ENCODE data around the gene KIF18A.
A peak's percentile ranks its signal among the peaks of the same experiment; 100 is the strongest.
"Not testable (repeated sequence)": the region's sequence is repeated elsewhere in the genome, so short reads cannot be mapped to it uniquely, and the experiment has no call there.

KIF18A gene

DNA sequence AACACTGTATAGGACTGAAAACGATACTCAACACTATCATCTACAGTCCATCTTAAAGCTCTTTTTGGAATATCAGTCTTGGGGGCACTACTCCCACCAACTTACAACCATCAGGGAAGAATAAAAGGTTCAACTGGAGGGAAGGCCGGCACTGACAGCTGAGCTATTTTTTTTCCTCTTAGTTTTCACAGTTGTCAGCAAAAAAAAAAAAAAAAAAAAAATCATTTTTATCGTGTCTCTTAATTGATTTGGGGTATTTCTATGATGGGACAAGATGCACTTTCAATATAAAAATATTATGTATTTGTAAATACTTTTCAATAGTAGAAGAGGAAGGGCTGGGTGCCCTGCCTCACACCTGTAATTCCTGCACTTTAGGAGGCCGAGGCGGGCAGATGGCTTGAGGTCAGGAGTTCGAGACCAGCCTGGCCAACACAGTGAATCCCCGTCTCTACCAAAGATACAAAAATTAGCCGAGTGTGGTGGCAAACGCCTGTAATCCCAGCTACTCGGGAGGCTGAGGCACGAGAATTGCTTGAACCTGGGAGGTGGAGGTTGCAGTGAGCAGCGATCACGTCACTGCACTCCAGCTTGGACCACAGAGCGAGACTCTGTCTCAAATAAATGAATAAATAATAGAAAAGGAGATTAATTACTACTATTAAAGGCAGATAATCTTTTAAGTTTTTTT is 1.5 kb downstream of the KIF18A start:
- H3K9me3 ChIP-seq (ENCODE audit: control insufficient read depth, low read length), result no peaks in the 10 kb centered on the region
- 88 to 89% methylated on average over 4 to 8 of the region's 14 CpGs for WGBS, 2 experiments (ENCODE audit: insufficient coverage in 2 of 2)
- H3K36me3 ChIP-seq (ENCODE audit: control insufficient read depth, insufficient read depth, low read length), result no peaks in the 10 kb centered on the region
- H3K4me1 ChIP-seq (ENCODE audit: control insufficient read depth, insufficient read depth, low read length, poor library complexity, severe bottlenecking), result peaks cover 15% of the 10 kb centered on the region
- H3K27ac ChIP-seq (ENCODE audit: low read depth, low read length, severe bottlenecking), result no peak overlapping the region
- H3K4me3 ChIP-seq (ENCODE audit: extremely low read depth, insufficient read depth, low read length, poor library complexity, severe bottlenecking), result peak overlapping the region; percentile 60

DNA sequence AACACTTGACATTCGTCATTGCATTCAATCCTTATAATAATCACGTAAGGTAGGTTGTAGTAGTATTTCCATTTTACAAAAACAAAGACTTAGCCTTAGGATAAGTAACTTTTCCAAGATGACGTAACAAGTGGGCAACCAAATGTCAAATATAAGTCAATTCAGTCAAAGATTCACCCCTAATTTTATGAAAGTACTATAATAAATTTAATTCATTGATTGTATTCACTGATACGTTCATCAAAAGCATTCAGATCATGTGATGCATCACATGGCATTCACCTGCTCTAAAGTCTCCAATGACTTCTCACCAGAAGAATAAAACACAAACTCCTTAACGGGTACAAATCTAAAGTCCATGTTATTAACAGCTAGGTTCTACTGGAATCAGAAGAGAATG is 2.1 kb downstream of the KIF18A start:
- WGBS, 2 experiments (ENCODE audit: insufficient coverage in 2 of 2), result no CpG with 5 or more reads among the region's 5 CpGs
- H3K36me3 ChIP-seq (ENCODE audit: control insufficient read depth, insufficient read depth, low read length), result no peaks in the 10 kb centered on the region
- H3K4me1 ChIP-seq (ENCODE audit: control insufficient read depth, insufficient read depth, low read length, poor library complexity, severe bottlenecking), result peaks cover 12% of the 10 kb centered on the region
- no peak overlapping the region for H3K27ac ChIP-seq (ENCODE audit: low read depth, low read length, severe bottlenecking)
- H3K9me3 ChIP-seq (ENCODE audit: control insufficient read depth, low read length), result no peaks in the 10 kb centered on the region
- H3K4me3 ChIP-seq (ENCODE audit: extremely low read depth, insufficient read depth, low read length, poor library complexity, severe bottlenecking), result no peak overlapping the region

DNA sequence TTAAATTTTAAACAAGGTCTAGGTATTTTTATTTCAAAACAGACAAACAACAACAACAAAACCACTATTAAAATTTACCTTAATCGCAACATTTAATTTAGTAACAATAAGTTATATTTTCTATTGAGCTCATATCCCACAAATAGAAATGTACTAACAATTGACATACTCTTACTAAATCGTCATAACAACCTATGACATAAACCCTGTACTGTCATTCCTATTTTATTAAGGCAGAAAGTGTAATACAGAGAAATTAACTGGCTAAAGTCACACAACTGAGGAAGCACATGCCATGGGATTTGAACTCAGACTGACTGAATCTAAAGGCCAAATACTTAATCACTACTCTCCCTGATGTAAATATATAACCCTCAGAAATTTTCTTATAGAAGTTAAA is 3.0 kb downstream of the KIF18A start:
- Histone ChIP-seq H3K27ac (ENCODE audit: low read depth, low read length, severe bottlenecking) (no peak overlapping the region), H3K9me3 (ENCODE audit: control insufficient read depth, low read length) (no peaks in the 10 kb centered on the region), H3K4me3 (ENCODE audit: extremely low read depth, insufficient read depth, low read length, poor library complexity, severe bottlenecking) (no peak overlapping the region), H3K36me3 (ENCODE audit: control insufficient read depth, insufficient read depth, low read length) (no peaks in the 10 kb centered on the region), H3K4me1 (ENCODE audit: control insufficient read depth, insufficient read depth, low read length, poor library complexity, severe bottlenecking) (peaks cover 12% of the 10 kb centered on the region)
- WGBS, 2 experiments (ENCODE audit: insufficient coverage in 2 of 2), result 60% methylated on average over 1 of the region's 2 CpGs; no CpG with 5 or more reads in 1 of the 2 experiments

DNA sequence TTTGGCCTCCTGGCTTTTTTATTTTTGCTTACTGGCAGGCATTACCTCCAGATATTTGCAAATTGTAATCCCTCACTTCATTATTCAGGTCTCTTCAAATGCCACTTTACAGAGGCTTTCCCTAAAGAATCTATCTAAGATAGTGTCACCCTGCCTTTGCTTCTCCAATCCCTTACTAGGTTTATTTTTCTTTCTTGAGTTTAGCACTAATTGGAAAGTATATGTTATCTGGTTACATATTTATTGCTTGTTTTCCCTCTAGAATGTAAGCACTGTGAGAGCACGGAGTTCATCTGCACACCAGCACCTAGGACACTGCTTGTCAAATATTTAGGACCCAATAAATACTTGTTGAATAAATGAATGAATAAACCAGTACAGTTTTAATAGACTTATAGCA is 3.5 kb downstream of the KIF18A start:
- no peak overlapping the region for H3K27ac ChIP-seq (ENCODE audit: low read depth, low read length, severe bottlenecking)
- WGBS, 2 experiments (ENCODE audit: insufficient coverage in 2 of 2), result no CpG with 5 or more reads among the region's 1 CpG
- H3K4me3 ChIP-seq (ENCODE audit: extremely low read depth, insufficient read depth, low read length, poor library complexity, severe bottlenecking), result no peak overlapping the region
- no peaks in the 10 kb centered on the region for H3K36me3 ChIP-seq (ENCODE audit: control insufficient read depth, insufficient read depth, low read length)
- peaks cover 7% of the 10 kb centered on the region for H3K4me1 ChIP-seq (ENCODE audit: control insufficient read depth, insufficient read depth, low read length, poor library complexity, severe bottlenecking)
- no peaks in the 10 kb centered on the region for H3K9me3 ChIP-seq (ENCODE audit: control insufficient read depth, low read length)

DNA sequence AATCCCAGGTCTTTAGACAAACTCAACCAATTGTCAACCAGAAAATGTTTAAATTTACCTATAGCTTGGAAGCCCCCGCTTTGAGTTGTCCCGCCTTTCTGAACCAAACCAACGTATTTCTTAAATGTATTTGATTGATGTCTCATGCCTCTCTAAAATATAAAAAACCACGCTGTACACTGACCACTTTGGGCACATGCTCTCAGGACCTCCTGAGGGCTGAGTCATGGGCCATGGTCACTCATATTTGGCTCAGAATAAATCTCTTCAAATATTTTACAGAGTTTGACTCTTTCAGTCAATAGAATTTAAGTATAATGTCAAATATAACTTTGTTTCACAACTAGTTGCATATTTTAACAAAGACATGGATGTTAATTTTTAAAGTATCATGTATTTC is 5.7 kb downstream of the KIF18A start:
- H3K27ac ChIP-seq (ENCODE audit: low read depth, low read length, severe bottlenecking); H3K4me1 ChIP-seq (ENCODE audit: control insufficient read depth, insufficient read depth, low read length, poor library complexity, severe bottlenecking); H3K4me3 ChIP-seq (ENCODE audit: extremely low read depth, insufficient read depth, low read length, poor library complexity, severe bottlenecking); H3K36me3 ChIP-seq (ENCODE audit: control insufficient read depth, insufficient read depth, low read length); H3K9me3 ChIP-seq (ENCODE audit: control insufficient read depth, low read length): not testable (repeated sequence)
- 80% methylated on average over 1 of the region's 4 CpGs; no CpG with 5 or more reads in 1 of the 2 experiments for WGBS, 2 experiments (ENCODE audit: insufficient coverage in 2 of 2)

DNA sequence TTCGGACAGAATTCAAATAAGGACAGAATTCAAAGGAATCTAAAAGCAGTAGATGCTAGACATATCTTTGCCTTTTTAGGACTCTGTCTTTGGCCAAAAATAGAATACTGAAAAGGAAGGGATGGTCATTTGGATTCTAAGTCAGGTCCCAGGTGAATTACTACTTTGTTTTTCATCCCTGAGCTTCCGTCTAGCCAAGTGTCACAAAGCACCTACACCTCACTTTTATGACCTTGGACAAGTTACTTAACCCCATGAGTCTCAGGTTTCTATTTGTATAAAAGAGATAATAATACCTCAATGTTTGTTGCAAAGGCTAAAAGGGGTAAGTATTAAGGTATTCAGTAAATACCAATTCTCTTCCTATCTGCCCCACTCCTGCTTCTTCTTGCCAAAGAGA is 7.3 kb downstream of the KIF18A start:
- H3K9me3 ChIP-seq (ENCODE audit: control insufficient read depth, low read length), result no peaks in the 10 kb centered on the region
- 100% methylated on average over 2 of the region's 2 CpGs; no CpG with 5 or more reads in 1 of the 2 experiments for WGBS, 2 experiments (ENCODE audit: insufficient coverage in 2 of 2)
- no peak overlapping the region for H3K27ac ChIP-seq (ENCODE audit: low read depth, low read length, severe bottlenecking)
- H3K4me3 ChIP-seq (ENCODE audit: extremely low read depth, insufficient read depth, low read length, poor library complexity, severe bottlenecking), result no peak overlapping the region
- peaks cover 12% of the 10 kb centered on the region for H3K36me3 ChIP-seq (ENCODE audit: control insufficient read depth, insufficient read depth, low read length)
- peaks cover 3% of the 10 kb centered on the region for H3K4me1 ChIP-seq (ENCODE audit: control insufficient read depth, insufficient read depth, low read length, poor library complexity, severe bottlenecking)

DNA sequence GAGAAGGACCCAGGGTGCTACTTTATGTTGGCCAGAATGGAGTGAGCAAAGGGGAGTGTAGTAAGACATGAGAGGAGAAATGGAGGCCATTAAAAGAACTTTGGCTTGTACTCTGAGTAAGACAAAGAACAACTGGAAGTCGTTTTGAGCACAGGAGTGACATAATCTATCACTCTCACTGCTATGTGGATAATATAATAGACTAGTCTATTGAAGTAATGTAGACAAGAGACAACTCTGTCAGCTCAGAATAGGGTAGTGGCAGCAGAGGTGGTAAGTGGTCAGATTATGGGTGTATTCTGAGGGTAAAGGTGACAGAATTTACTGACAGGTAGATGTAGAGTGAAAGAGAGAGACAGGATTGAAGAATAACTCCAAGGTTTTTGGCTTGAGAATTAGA is 8.2 kb downstream of the KIF18A start:
- peaks cover 3% of the 10 kb centered on the region for H3K4me1 ChIP-seq (ENCODE audit: control insufficient read depth, insufficient read depth, low read length, poor library complexity, severe bottlenecking)
- WGBS, 2 experiments (ENCODE audit: insufficient coverage in 2 of 2), result no CpG with 5 or more reads among the region's 1 CpG
- H3K9me3 ChIP-seq (ENCODE audit: control insufficient read depth, low read length), result no peaks in the 10 kb centered on the region
- H3K27ac ChIP-seq (ENCODE audit: low read depth, low read length, severe bottlenecking), result no peak overlapping the region
- peaks cover 19% of the 10 kb centered on the region for H3K36me3 ChIP-seq (ENCODE audit: control insufficient read depth, insufficient read depth, low read length)
- no peak overlapping the region for H3K4me3 ChIP-seq (ENCODE audit: extremely low read depth, insufficient read depth, low read length, poor library complexity, severe bottlenecking)

DNA sequence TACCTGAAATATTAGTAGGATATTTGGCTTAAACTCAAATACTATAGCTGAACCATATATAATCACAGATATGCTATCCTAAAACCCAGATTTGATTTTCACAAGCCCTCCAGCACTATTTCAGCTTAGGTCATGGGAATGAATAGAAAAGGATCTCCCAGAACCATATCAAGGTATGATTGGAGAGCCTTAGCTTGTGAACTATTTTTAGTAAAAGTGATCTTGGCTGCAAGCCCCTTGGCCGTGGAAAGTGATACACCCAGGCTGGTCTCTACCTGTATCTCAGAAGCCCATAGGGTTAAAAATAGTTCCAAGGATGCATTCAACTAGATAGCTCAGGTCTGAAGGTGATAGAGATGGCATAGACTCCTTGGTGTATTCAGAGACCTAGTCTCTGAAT is 9.7 kb downstream of the KIF18A start:
- Histone ChIP-seq H3K27ac (ENCODE audit: low read depth, low read length, severe bottlenecking) (no peak overlapping the region), H3K4me1 (ENCODE audit: control insufficient read depth, insufficient read depth, low read length, poor library complexity, severe bottlenecking) (peaks cover 3% of the 10 kb centered on the region), H3K9me3 (ENCODE audit: control insufficient read depth, low read length) (no peaks in the 10 kb centered on the region), H3K36me3 (ENCODE audit: control insufficient read depth, insufficient read depth, low read length) (peaks cover 19% of the 10 kb centered on the region), H3K4me3 (ENCODE audit: extremely low read depth, insufficient read depth, low read length, poor library complexity, severe bottlenecking) (no peak overlapping the region)
- WGBS, 2 experiments (ENCODE audit: insufficient coverage in 2 of 2), result 100% methylated on average over 1 of the region's 1 CpG; no CpG with 5 or more reads in 1 of the 2 experiments

DNA sequence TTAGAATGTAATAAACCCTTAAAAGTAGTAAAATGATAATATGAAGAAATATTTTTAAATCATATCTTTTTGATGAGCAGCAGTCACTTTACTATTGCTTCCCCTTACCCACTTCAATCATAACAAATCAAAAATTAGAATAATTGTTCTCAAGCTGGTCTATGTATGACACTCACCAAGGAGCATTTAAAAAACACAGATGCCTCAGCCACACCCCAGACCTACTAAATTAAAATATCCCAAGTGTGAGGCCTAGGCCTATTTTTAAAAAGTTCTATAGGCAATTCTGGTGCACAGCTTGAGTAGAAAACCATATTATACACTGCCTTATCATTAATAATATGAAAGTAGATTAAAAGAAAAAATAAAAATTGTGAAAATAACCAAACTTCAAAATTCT is 15.2 kb downstream of the KIF18A start:
- no peaks in the 10 kb centered on the region for H3K9me3 ChIP-seq (ENCODE audit: control insufficient read depth, low read length)
- no peaks in the 10 kb centered on the region for H3K4me1 ChIP-seq (ENCODE audit: control insufficient read depth, insufficient read depth, low read length, poor library complexity, severe bottlenecking)
- no peak overlapping the region for H3K4me3 ChIP-seq (ENCODE audit: extremely low read depth, insufficient read depth, low read length, poor library complexity, severe bottlenecking)
- H3K36me3 ChIP-seq (ENCODE audit: control insufficient read depth, insufficient read depth, low read length), result peaks cover 24% of the 10 kb centered on the region
- H3K27ac ChIP-seq (ENCODE audit: low read depth, low read length, severe bottlenecking), result no peak overlapping the region

DNA sequence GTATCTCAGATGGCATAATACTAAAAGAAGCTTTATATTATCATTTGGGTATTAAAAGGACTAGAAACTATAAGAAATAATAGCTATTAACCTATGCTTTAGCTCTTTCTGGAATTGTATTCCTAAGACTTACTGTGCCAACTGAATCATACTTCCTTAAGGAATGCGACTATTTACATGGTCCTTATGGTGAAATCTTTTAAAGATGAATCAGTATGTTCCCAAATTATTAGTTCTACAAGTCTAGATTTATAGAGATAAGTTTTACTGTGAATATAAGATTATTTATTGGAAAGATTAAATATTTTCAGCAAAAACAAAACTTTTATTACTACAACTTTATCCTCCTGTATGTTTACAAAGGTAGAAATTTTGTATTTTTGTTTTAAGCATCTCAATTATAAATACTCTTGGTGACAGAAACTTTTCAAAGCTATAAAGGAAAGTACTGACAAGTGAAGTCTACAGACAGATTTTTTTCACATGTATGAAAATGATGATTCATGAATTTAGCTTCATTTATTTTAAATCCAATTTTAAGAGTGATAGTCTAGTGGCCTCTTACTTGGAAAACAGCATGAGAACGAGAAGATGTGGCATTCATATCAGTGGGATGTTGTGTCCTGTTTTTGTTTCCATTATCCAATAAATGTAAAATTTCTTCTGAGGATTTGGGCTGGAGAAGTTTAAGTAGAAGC is 17.8 kb downstream of the KIF18A start:
- WGBS, 2 experiments (ENCODE audit: insufficient coverage in 2 of 2), result 100% methylated on average over 1 of the region's 2 CpGs; no CpG with 5 or more reads in 1 of the 2 experiments
- no peak overlapping the region for H3K27ac ChIP-seq (ENCODE audit: low read depth, low read length, severe bottlenecking)
- H3K4me1 ChIP-seq (ENCODE audit: control insufficient read depth, insufficient read depth, low read length, poor library complexity, severe bottlenecking), result no peaks in the 10 kb centered on the region
- H3K4me3 ChIP-seq (ENCODE audit: extremely low read depth, insufficient read depth, low read length, poor library complexity, severe bottlenecking), result no peak overlapping the region
- peaks cover 12% of the 10 kb centered on the region for H3K36me3 ChIP-seq (ENCODE audit: control insufficient read depth, insufficient read depth, low read length)
- H3K9me3 ChIP-seq (ENCODE audit: control insufficient read depth, low read length), result no peaks in the 10 kb centered on the region

DNA sequence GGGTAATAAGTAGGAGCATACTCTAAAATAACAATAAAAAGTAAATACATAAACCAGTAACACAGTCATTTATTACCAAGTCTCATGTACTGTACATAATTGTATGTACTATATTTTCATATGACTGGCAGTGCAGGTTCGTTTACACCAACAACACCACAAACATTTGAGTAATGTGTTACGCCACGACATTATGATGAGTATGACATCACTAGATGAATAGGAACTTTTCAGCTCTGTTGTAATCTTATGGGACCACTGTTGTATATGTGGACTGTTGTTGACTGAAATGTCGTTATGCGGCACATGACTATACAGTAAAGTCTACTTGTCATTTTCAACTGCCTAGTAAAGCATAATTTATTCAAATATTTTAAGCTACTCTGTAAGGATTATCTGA is 18.6 kb downstream of the KIF18A start:
- 93% methylated on average over 2 of the region's 5 CpGs; no CpG with 5 or more reads in 1 of the 2 experiments for WGBS, 2 experiments (ENCODE audit: insufficient coverage in 2 of 2)
- H3K27ac ChIP-seq (ENCODE audit: low read depth, low read length, severe bottlenecking), result no peak overlapping the region
- no peak overlapping the region for H3K4me3 ChIP-seq (ENCODE audit: extremely low read depth, insufficient read depth, low read length, poor library complexity, severe bottlenecking)
- H3K4me1 ChIP-seq (ENCODE audit: control insufficient read depth, insufficient read depth, low read length, poor library complexity, severe bottlenecking), result no peaks in the 10 kb centered on the region
- no peaks in the 10 kb centered on the region for H3K9me3 ChIP-seq (ENCODE audit: control insufficient read depth, low read length)
- H3K36me3 ChIP-seq (ENCODE audit: control insufficient read depth, insufficient read depth, low read length), result peaks cover 17% of the 10 kb centered on the region
